HepG2 (cell line): ENCODE data around the gene PFKM. TPM values are rescaled to one million over a fixed set of nuclear protein-coding genes. Genes with fewer than 3 reads are reported as not detected.

Experiments
- CEBPG ChIP-seq: IDR thresholded peaks from 2 replicates; pipeline ENCODE4 v1.6.1; 2016
- KIAA2018 ChIP-seq: sonication (generic); formaldehyde crosslinking; IDR thresholded peaks from 2 replicates; pipeline ENCODE4 v1.5.0; 2020; ENCODE audit warnings: mild to moderate bottlenecking, missing genetic modification reagents, borderline replicate concordance
- NR2F2 ChIP-seq: IDR thresholded peaks from 2 replicates; pipeline ENCODE4 v1.6.1; 2012; ENCODE audit warnings: low read depth, inconsistent platforms, borderline replicate concordance
- ZFYVE20 ChIP-seq: sonication (generic); formaldehyde crosslinking; IDR thresholded peaks from 2 replicates; pipeline ENCODE4 v1.8.0; 2023; ENCODE audit warnings: low read depth, mild to moderate bottlenecking, moderate library complexity, missing genetic modification reagents, borderline replicate concordance
- ZNF780A ChIP-seq: sonication (generic); formaldehyde crosslinking; IDR thresholded peaks from 2 replicates; pipeline ENCODE4 v1.8.0; 2022; ENCODE audit warnings: mild to moderate bottlenecking, missing genetic modification reagents, moderate library complexity
- ZSCAN21 ChIP-seq: sonication (generic); formaldehyde crosslinking; IDR thresholded peaks from 2 replicates; pipeline ENCODE4 v1.8.0; 2022; ENCODE audit warnings: mild to moderate bottlenecking, missing genetic modification reagents, moderate library complexity, borderline replicate concordance
- polyA plus RNA-seq, 8 experiments: library from polyadenylated mRNA; depleted of rRNA in 3 of 8; stranded (reverse) in 7 of 8; unstranded in 1 of 8; fragments of >200 nt; fragmentation: Illumina TruSeq in 4 of 8; extraction: Trizol in 4 of 8; gene quantifications; 2 replicates each; pipeline versions ENCODE4 v1.2.1 to v1.2.3, GENCODE V29; 2011 to 2016; ENCODE audit warnings: low read depth in 4 of 8, missing spikeins in 1 of 8, mixed read lengths in 1 of 8; ENCODE audit not compliant: insufficient read depth in 1 of 8
- total RNA-seq, 5 experiments: library from RNA; depleted of rRNA; stranded (reverse); fragments of >200 nt; fragmentation: Illumina TruSeq; extraction: Trizol; gene quantifications; 2 replicates each; pipeline ENCODE4 v1.2.3, GENCODE V29; 2016; ENCODE audit warnings: low read depth in 1 of 5

The PFKM gene
- total and polyA plus RNA-seq, 2 of the 13 experiments (the other 11 are each of a cell fraction or from before 2014, with no cell fraction given) = 1.9 to 2.4 TPM

GRCh38 chr12:48180424-48180823 lies 61.3 kb downstream of the PFKM start (continued):
- TF ChIP-seq ZNF780A (CRISPR knock-in tag) = no peak
- no peak for TF ChIP-seq KIAA2018
- TF ChIP-seq NR2F2 = no peak
- no peak for TF ChIP-seq CEBPG (CRISPR knock-in tag)
- TF ChIP-seq ZSCAN21 (CRISPR knock-in tag) = no peak
- no peak for TF ChIP-seq ZFYVE20
